ENCODE data around the gene MND1. TPM values are rescaled to one million over a fixed set of nuclear protein-coding genes. Genes with fewer than 3 reads are reported as not detected.

Gene MND1
- total RNA-seq, 1 donor from 2014 or later = 33.6 TPM

- Mint-ChIP-seq H3K27me3 (ENCODE audit: low read depth) (no peaks in the 10 kb centered on the region), H3K27ac (ENCODE audit: unreplicated experiment) (no peak overlapping the region), H3K4me1 (no peaks in the 10 kb centered on the region), H3K9me3 (no peaks in the 10 kb centered on the region), H3K36me3 (ENCODE audit: low read depth) (peaks cover 12% of the 10 kb centered on the region), H3K4me3 (no peak overlapping the region)
- no peak for TF ChIP-seq CTCF (conservative IDR thresholded peaks at IDR 0.05)
- no peak for DNase-seq (ENCODE audit: low read depth, low spot score)
Observed at GRCh38 chr4:153385784-153386183, 41.3 kb downstream of the MND1 start.

- Mint-ChIP-seq H3K4me3 (no peak overlapping the region), H3K27ac (ENCODE audit: unreplicated experiment) (no peak overlapping the region)
- no peak for TF ChIP-seq CTCF (conservative IDR thresholded peaks at IDR 0.05)
Observed at GRCh38 chr4:153387981-153388380, 43.5 kb downstream of the MND1 start.

GRCh38 chr4:153393397-153393796, 48.9 kb downstream of the MND1 start:
- Mint-ChIP-seq H3K4me3 (no peak overlapping the region), H3K36me3 (ENCODE audit: low read depth) (peaks cover 4% of the 10 kb centered on the region), H3K4me1 (no peaks in the 10 kb centered on the region), H3K27me3 (ENCODE audit: low read depth) (no peaks in the 10 kb centered on the region), H3K9me3 (no peaks in the 10 kb centered on the region), H3K27ac (ENCODE audit: unreplicated experiment) (no peak overlapping the region)
- TF ChIP-seq CTCF (conservative IDR thresholded peaks at IDR 0.05) = no peak
- DNase-seq (ENCODE audit: low read depth, low spot score) = no peak

More at GRCh38 chr4:153387981-153388380, 43.5 kb downstream of the MND1 start:
- no peaks in the 10 kb centered on the region for H3K27me3 Mint-ChIP-seq (ENCODE audit: low read depth)
- H3K4me1 Mint-ChIP-seq = no peaks in the 10 kb centered on the region
- no peak for DNase-seq (ENCODE audit: low read depth, low spot score)
- H3K9me3 Mint-ChIP-seq = no peaks in the 10 kb centered on the region
- H3K36me3 Mint-ChIP-seq (ENCODE audit: low read depth) = peaks cover 13% of the 10 kb centered on the region

- TF ChIP-seq CTCF (conservative IDR thresholded peaks at IDR 0.05) = no peak
Observed at GRCh38 chr4:153394945-153395344, 50.5 kb downstream of the MND1 start.

GRCh38 chr4:153398713-153399112, 54.2 kb downstream of the MND1 start:
- H3K27ac Mint-ChIP-seq (ENCODE audit: unreplicated experiment) = no peak overlapping the region
- no peak for DNase-seq (ENCODE audit: low read depth, low spot score)
- TF ChIP-seq CTCF (conservative IDR thresholded peaks at IDR 0.05) = no peak
- H3K27me3 Mint-ChIP-seq (ENCODE audit: low read depth) = no peaks in the 10 kb centered on the region
- no peaks in the 10 kb centered on the region for H3K9me3 Mint-ChIP-seq
- H3K4me1 Mint-ChIP-seq = no peaks in the 10 kb centered on the region
- H3K4me3 Mint-ChIP-seq = no peak overlapping the region
- H3K36me3 Mint-ChIP-seq (ENCODE audit: low read depth) = peaks cover 10% of the 10 kb centered on the region

More at GRCh38 chr4:153394945-153395344, 50.5 kb downstream of the MND1 start:
- no peak for DNase-seq (ENCODE audit: low read depth, low spot score)
- Mint-ChIP-seq H3K4me3 (no peak overlapping the region), H3K36me3 (ENCODE audit: low read depth) (peaks cover 5% of the 10 kb centered on the region), H3K27ac (ENCODE audit: unreplicated experiment) (no peak overlapping the region), H3K27me3 (ENCODE audit: low read depth) (no peaks in the 10 kb centered on the region), H3K9me3 (no peaks in the 10 kb centered on the region), H3K4me1 (no peaks in the 10 kb centered on the region)

GRCh38 chr4:153399358-153399757, 54.9 kb downstream of the MND1 start:
- H3K27ac Mint-ChIP-seq (ENCODE audit: unreplicated experiment) = no peak overlapping the region
- no peak for TF ChIP-seq CTCF (conservative IDR thresholded peaks at IDR 0.05)
- H3K4me1 Mint-ChIP-seq = no peaks in the 10 kb centered on the region
- no peaks in the 10 kb centered on the region for H3K27me3 Mint-ChIP-seq (ENCODE audit: low read depth)
- DNase-seq (ENCODE audit: low read depth, low spot score) = no peak
- no peak overlapping the region for H3K4me3 Mint-ChIP-seq
- no peaks in the 10 kb centered on the region for H3K9me3 Mint-ChIP-seq
- peaks cover 12% of the 10 kb centered on the region for H3K36me3 Mint-ChIP-seq (ENCODE audit: low read depth)
